ENCODE results near the gene ZNF462.
"Not testable (repeated sequence)": the region's sequence is repeated elsewhere in the genome, so short reads cannot be mapped to it uniquely, and the experiment has no call there.

Gene ZNF462

DNA sequence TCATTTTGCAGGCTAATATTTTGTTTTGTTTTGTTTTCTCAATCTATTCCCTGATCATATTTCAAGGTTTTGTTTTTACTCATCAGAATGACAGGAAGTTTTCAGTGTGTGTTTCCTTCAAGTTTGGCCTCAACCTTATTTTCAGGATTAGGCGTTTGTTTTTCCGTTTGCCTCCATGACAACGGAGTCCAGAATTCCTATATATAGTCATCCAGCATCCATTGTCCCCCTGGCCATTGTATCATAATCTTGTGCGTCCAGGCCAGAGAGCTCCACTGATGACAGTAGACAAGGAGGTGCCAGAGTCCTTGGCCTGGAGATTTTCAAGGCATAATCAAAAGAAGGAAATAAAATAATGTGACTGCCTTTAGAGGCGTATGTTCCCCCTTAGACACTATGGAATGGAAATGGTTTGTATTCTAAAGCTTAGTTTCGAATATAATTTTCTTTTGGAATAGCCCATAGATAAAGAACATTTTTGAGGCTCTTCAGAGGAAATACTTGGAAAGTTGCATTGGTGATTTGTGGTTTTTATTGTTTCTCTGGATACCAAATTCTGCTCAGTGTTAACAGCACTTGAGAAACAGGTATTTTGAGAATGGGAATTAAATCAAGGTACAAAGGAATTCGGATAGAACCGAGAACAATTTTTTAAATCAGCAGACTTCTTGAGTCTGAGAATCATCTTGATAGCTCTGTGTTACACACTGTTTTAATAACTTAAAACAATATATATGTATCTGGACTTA is 99.8 kb downstream of the ZNF462 start:
- no peak for DNase-seq (ENCODE audit: low read depth in 2 of 2)

DNA sequence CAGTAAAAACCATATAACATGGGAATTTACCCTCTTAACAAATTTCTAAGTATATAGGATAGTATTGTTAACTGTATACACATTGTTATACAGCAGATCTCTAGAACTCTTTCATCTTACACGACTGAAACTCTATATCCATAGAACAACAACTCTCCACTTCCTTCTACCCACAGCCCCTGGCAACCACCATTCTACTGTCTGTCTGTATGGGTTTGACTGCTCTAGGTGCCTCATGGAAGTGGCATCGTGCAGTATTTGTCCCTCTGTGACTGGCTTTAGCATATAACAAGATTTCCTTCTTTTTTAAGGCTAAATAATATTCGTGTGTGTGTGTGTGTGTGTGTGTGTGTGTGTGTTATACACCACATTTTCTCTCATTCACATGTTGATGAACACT is 100.7 kb downstream of the ZNF462 start:
- no peak for DNase-seq (ENCODE audit: low read depth in 2 of 2)

DNA sequence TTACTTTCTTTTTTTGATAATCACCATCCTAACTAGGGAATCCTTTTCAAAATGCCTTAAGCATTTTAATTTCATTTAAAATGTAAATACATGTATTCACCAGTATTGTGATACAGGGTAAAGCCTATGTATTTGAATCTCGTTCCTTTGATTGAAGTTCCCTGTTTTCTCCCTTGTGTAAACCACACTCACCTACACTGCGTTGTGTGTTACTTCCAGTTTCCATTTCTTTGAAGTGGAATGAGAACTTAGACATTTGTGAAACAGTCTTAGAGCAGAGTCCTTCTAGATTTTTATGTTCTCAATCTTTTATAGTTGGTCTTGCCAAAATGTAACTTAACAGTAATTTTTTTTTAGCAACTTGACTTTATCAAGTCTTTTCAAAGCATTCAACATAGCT is 101.4 kb downstream of the ZNF462 start:
- DNase-seq (ENCODE audit: low read depth in 2 of 2): no peak

DNA sequence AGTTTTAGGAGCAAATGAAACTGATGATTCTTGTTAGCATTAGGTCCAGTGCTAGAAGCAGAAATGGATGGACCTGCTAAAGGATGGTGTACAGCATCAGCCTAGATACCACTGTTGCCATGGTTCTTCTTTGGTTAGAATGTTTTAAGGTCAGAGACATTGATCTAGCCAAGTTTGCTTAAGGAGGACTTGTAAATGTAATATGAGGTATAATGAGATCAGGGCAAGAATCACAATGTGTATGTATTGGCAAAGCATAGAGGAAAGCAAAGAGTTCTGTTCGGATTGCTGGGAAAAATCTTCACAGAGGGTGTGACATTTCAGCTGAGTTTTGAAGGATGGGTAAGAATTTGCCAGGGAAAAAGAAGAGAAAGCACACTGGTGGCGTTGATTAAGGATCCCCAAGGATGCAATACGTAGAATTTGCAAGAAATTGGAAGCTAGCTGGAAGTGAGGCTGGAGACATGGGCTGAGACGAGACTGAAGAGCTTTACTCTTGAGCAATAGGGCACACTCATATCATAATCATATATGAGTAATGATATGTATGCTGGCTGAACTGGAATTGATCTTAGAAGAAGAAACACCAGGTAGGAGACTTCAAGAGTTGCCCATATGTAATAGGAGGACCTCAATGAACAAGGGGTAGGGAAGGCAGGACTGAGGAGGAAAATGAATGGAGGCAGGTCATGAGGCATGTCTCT is 102.0 kb downstream of the ZNF462 start:
- no peak for DNase-seq (ENCODE audit: low read depth in 2 of 2)

- no peak for DNase-seq (ENCODE audit: low read depth in 2 of 2)
Measured at GRCh38 chr9:106966481-106966880, 103.5 kb downstream of the ZNF462 start.

GRCh38 chr9:106969696-106970095 is 106.7 kb downstream of the ZNF462 start:
- DNase-seq (ENCODE audit: low read depth in 2 of 2): no peak

- DNase-seq (ENCODE audit: low read depth in 2 of 2): no peak
Measured at GRCh38 chr9:106970219-106970975, 107.4 kb downstream of the ZNF462 start.

DNA sequence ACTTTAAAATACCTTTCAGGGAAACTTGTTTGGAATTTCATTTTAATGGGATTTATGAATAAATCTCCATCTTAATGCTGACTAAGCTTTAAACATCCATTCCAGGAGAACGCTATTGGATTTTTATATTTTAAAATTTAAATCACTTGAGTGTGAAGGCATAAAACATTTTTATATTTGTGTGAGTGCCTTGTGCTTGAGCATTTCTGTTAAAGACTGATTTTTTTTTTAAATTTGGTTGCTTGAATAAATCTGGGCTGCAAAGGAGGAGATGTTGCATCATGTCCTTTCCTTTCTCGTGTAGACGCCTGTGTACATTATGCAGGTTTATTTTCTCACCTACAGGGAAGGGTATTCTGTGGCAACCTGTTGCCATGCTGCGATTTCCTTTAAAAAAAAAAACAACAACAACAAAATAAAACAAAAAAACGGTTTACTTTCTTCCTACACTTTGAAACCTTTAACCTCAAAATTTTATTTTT is 108.1 kb downstream of the ZNF462 start:
- no peak for DNase-seq (ENCODE audit: low read depth in 2 of 2)

GRCh38 chr9:106972082-106972481 is 109.1 kb downstream of the ZNF462 start:
- DNase-seq (ENCODE audit: low read depth in 2 of 2): no peak

GRCh38 chr9:106974341-106974740 is 111.4 kb downstream of the ZNF462 start:
- DNase-seq (ENCODE audit: low read depth in 2 of 2): no peak

DNA sequence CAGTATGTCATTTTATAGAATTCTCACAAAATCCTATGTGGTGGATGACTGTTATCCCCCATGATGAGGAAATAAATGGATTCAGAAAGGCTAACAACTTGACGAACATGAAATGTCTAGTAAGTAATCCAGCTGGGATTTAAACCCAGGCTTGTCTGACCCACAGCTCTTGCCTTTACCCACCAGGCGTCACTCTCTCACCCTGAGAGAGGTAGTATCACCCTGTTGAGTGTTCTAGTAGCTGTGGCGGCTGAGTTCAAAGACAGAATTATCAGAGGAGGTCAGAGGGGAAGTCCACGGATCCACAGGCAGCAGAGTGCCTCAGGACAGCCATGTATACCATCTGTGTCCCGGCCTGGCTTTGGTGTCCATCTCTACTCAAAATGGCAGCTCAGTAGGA is 113.8 kb downstream of the ZNF462 start:
- DNase-seq (ENCODE audit: low read depth in 2 of 2): no peak

DNA sequence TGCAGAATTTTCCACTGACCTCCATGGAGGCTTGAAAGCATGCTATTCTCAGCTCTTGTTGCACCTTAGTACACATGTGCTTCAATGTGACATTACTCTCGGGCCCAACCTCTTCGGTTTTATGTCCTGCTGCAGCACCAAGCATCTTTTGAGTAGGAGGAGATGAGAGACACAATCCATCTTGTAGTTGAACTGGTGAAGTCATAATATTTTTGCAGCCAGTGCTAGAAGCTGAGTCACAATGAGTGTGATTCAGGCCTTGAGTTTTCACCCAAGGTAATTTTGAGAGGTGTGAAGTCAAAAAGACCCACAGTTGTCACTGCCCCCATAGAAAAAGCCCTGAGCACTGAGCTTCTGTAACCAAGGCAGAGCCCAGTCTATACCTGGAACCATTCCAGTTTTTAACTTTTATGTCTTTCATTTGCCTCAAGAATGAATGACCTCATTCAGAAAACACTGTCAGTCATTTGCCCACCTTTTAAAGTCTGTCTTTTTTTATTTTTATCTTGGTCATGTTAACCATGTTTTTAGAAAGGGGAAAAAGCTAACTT is 117.7 kb downstream of the ZNF462 start:
- DNase-seq (ENCODE audit: low read depth in 2 of 2): no peak

GRCh38 chr9:106981396-106982287 is 118.7 kb downstream of the ZNF462 start:
- DNase-seq (ENCODE audit: low read depth in 2 of 2): no peak

DNA sequence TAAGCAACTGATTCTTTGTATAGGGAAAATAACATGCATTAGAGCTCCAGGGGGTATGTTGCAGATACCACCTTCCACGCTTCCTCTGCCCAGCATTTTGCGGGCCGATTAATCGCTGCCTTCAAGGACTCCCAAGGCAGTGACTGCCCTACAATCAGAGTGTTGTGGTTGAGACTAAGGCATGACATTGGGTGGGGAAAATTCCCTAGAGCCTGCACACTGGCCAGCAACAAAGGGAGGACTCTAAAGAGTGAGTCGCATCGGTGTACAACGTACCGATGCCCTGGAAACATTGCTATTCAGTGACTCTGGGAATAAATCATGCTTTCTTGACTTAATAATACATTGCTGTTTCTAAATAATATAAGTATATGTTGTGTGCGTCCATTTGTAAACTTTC is 119.7 kb downstream of the ZNF462 start:
- no peak for DNase-seq (ENCODE audit: low read depth in 2 of 2)

DNA sequence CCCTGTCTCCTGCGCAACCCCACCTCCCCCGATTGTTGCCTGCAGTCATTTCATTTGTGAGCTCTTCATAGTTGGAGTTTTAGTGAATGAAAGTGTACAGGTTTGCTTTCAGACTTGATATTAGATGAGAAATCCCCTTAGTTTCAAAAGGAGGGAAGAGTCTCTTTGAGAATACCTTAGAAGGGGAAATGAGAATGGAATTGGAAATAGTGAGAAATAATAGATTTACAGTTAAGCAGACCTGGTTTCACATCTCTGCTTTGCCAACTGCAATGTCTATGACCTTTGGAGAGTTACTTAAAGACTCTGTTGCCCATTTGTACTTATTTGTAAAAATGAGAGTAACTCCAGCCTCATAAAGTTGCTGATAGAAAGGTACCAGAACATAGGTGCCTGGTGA is 120.4 kb downstream of the ZNF462 start:
- no peak for DNase-seq (ENCODE audit: low read depth in 2 of 2)

DNA sequence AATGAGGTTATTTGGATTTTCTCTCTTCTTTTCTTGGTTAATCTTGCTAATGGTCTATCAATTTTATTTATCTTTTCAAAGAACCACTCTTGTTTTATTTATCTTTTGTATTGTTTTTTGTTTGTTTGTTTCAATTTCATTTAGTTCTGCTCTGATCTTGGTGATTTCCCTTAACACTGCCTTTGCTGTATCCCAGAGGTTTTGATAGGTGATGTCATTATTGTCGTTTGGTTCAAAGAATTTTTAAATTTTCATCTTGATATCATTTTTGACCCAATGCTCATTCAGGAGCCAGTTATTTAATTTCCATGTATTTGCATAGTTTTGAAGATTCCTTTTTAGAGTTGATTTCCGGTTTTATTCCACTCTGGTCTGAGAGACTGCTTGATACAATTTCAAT is 126.9 kb downstream of the ZNF462 start:
- not testable (repeated sequence) for DNase-seq (ENCODE audit: low read depth in 2 of 2)

GRCh38 chr9:106992186-106992585 is 129.2 kb downstream of the ZNF462 start:
- no peak for DNase-seq (ENCODE audit: low read depth in 2 of 2)

GRCh38 chr9:106993603-106994002 is 130.6 kb downstream of the ZNF462 start:
- no peak for DNase-seq (ENCODE audit: low read depth in 2 of 2)

DNA sequence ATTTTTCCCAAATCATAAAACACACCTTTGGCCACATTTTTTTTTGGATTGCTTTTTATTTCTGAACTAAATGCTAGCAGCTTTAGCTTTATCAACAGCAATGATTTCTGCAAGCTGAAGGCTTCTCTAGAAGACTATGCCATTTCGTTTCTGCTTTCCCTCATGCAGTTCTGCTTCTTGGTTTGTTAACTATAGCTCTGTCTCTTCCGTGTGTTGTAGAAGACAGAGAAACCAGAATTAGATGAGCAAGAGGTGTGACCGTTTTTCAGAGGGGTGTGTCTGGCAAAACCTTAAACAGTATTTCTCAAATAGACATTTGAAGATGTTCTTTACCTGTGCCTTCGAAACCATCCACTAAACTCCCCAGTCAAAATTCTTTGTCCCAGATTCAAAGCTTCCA is 131.5 kb downstream of the ZNF462 start:
- DNase-seq (ENCODE audit: low read depth in 2 of 2): no peak

GRCh38 chr9:107000218-107000617 is 137.3 kb downstream of the ZNF462 start:
- DNase-seq (ENCODE audit: low read depth in 2 of 2): no peak

DNA sequence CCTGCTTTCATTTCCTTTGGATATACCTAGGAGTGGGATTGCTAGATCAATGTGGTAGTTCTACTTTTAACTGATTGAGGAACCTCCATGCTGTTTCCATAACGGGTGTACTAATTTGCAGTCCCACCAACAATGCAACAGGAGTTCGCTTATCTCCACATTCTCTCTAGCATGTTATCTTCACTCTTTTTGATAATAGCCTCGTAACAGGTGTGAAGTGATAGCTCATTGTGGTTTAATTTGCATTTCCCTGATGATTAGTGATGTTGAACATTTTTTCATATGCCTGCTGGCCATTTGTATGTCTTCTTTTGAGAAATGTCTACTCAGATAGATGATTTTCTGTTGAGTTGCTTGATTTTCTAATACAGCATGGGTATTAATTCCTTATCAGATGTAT is 142.2 kb downstream of the ZNF462 start:
- DNase-seq (ENCODE audit: low read depth in 2 of 2): no peak
